Activated T-helper 9 cell treated with anti-CD3 and anti-CD28 coated beads, Interleukin-2, amount 50 U/mL, for 16 hours (primary cell): Measurements from ENCODE around the gene LRRC4C.

Experiments used
- DNase-seq: peaks from one replicate; pipeline ENCODE4 v3.0.0-alpha.2; 2020; ENCODE audit warnings: low read depth

LRRC4C gene

GRCh38 chr11:40099426-40100161 lies 1359.9 kb downstream of the LRRC4C start:
- no peak for DNase-seq

DNA sequence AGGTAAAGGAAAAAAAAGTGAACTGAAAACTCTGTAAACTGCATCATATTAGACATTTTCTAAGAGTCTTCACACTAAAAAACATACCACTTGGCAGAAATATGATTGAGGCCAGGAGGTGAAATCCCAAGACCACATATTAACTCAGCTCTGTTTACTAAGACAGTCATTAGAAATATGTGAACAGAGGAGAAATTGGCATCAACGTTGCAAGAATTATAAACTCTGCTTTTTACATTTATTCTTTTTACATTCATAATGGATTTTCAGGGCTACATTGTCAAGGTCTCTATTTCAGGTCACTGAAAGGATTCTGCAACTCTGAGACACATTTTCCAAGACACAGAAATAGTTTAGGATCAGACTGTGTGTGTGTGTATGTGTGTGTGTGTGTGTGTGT lies 1364.0 kb downstream of the LRRC4C start:
- DNase-seq, result no peak

- no peak for DNase-seq
Measured at GRCh38 chr11:40094954-40095353, 1364.5 kb downstream of the LRRC4C start.

DNA sequence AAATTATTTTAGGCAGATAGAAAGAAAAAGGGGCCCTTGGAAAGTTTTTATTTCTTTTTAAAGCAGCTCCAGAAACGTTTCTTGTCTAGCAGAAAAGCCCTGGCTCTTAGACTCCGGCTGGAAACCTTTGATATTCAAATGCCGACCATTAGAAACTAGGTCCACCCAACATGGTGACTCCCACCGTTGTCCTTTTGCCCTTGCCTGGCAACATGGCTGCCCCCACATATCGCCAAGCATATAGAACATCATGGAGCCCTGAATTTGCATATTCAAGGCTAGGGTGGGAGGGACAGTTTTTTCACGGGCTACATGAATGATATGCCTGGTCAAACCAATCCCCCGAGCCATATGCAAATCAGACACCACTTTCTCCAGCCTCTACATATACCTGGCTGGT lies 1379.0 kb downstream of the LRRC4C start:
- no peak for DNase-seq
